GM12801 (cell line): Measurements from ENCODE around the gene MPV17.
A peak's percentile ranks its signal among the peaks of the same experiment; 100 is the strongest.

Experiments
- TF ChIP-seq, protein P1 (sequence below): IDR thresholded peaks from one replicate; pipeline ENCODE4 v1.5.1; 2011; ENCODE audit warnings: control low read depth; ENCODE audit not compliant: insufficient read length; ENCODE audit errors: extremely low read depth

Gene MPV17

DNA sequence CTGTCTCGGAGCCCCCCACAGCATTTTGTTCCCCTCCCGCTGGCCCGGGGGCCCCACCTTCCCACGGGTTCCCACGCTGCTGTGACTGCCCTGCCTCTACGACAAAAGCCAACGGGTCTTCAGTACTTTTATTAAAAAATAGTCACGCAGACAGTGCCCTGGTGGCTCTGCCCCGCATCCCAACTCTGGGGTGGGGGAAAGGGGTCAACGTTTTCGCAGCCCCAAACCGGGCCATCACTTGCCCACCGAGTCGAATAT is 15.7 kb downstream of the MPV17 start:
- TF ChIP-seq, protein P1, sequence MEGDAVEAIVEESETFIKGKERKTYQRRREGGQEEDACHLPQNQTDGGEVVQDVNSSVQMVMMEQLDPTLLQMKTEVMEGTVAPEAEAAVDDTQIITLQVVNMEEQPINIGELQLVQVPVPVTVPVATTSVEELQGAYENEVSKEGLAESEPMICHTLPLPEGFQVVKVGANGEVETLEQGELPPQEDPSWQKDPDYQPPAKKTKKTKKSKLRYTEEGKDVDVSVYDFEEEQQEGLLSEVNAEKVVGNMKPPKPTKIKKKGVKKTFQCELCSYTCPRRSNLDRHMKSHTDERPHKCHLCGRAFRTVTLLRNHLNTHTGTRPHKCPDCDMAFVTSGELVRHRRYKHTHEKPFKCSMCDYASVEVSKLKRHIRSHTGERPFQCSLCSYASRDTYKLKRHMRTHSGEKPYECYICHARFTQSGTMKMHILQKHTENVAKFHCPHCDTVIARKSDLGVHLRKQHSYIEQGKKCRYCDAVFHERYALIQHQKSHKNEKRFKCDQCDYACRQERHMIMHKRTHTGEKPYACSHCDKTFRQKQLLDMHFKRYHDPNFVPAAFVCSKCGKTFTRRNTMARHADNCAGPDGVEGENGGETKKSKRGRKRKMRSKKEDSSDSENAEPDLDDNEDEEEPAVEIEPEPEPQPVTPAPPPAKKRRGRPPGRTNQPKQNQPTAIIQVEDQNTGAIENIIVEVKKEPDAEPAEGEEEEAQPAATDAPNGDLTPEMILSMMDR: no peak

DNA sequence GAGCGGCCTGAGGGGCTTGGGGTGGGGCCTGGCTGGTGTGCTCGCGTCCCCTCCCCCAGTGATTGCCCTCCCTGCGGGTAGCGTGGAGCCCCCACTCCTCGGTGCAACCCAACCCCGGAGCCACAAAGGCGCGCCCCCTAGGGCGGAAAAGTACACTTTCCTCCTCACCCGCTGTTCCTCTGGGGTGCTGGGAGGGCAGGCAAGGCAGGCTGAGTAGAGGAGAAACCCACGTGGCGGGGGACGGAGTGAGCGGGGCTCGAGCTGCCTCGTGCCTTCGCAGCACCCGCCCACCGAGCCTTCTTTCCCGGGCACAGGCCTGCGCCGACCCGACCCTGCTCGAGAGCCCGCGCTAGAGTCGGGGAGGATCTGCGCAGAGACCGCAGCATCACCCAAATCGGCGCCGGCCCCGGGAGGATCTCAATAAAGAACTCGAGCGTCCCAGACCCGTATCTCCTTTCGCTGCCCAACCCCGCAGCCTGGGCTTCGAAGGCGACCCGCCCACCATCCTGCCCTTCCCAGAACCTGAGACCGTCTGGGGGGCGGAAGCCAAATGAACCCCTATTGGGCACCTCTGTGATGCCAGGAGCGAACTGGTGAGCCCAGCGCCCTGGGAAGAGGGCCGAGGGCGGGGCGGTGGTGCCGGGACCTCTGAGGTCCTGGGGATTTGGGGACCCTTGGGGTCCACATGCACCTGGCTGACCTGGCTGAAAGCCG is 16.2 kb downstream of the MPV17 start:
- TF ChIP-seq, protein P1: no peak

DNA sequence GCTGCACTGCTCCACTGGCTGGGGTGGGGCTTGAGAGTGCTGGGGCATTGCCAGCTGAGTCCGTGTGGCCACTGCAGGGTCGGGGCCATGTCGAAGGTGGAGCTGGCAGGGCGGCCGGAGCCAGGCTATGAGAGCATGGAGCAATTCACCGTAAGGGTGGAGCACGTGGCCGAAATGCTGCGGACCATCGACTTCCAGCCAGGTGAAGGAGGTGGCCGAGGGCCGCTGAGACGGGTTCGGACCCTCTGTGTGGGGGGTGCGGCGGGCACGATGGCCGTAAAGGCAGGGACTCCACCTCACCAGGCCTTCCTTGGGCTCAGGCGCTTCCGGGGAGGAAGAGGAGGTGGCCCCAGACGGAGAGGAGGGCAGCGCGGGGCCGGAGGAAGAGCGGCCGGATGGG is 16.8 kb downstream of the MPV17 start:
- TF ChIP-seq, protein P1: no peak

DNA sequence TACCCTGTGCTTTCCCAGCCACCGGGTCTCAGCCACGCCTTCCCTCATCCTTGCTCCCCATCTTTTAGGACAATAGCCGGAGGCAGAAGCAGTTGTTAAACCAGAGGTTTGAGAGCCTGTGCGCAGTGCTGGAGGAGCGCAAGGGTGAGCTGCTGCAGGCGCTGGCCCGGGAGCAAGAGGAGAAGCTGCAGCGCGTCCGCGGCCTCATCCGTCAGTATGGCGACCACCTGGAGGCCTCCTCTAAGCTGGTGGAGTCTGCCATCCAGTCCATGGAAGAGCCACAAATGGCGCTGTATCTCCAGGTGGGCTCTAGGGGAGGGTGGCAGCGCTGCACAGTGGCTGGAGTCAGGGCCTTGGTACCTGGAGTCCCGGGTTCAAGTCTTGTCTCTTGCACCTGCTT is 17.4 kb downstream of the MPV17 start:
- TF ChIP-seq, protein P1: no peak

DNA sequence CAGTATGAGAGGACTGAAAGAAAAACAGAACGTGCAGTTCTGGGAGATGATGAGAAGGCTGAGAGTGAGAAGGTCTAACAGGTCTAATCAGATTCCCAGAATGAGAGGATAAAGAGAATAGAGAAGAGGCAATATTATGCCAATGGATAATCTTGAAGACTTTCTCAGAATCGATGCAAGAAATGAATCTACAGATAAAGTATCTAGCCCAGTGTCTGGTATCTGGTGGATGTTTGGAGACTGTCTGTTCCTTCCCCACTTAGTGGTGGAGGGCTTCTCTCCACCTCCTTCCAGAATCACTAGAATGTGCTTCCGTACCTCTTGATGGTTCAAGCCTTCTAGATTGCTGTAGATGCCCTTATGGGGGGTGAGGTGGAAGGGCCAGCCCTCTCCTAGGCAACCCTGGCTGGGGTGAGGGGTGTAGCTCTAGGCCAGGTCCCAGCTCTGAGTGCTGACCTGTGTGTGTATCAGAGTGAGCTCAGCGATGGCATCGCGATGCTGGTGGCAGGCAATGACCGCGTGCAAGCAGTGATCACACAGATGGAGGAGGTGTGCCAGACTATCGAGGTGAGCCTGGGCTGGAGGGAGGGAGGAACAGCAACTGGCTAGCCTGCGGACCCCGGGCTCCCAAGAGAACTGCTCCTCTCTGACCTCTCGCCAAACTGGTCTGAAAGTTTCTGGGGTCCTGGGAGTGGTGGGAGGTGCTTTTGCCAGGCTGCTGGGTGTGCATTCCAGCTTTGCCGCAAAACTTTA is 18.2 kb downstream of the MPV17 start:
- TF ChIP-seq, protein P1: no peak

DNA sequence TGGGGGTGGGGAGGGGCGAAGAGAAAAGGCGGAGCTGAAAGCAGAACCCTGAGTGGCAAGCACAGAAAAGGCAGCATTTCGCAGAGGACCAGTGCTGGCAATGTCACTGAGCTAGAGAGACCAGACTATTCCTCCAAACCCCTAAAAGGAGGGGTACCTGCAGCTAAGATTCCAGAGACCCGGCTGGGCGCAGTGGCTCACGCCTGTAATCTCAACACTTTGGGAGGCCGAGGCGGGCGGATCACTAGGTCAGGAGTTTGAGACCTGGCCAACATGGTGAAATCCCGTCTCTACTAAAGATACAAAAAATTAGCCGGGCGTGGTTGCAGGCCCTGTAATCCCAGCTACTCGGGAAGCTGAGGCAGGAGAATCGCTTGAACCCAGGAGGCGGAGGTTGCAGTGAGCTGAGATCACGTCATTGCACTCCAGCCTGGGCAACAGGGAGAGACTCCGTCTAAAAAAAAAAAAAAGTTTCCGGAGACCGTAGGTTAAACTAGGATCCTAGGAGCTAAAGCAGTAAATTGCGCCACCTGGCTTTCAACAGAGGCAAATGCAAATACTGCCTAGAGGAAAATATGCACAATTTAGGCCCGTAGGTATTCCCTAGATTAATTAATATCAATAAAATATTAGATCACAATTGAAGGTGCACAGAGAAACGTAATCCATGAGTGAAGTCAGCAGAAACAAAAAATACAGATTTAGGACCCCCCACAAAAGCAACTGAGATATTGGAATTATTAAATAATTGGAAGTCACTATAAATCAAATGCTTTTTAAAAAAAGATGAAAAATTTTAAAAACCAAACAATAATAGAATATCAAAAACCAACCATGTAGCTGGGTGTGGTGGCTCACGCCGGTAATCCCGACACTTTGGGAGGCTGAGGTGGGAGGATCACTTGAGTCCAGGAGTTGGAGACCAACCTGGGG is 19.5 kb downstream of the MPV17 start:
- TF ChIP-seq, protein P1: peak; percentile 48

DNA sequence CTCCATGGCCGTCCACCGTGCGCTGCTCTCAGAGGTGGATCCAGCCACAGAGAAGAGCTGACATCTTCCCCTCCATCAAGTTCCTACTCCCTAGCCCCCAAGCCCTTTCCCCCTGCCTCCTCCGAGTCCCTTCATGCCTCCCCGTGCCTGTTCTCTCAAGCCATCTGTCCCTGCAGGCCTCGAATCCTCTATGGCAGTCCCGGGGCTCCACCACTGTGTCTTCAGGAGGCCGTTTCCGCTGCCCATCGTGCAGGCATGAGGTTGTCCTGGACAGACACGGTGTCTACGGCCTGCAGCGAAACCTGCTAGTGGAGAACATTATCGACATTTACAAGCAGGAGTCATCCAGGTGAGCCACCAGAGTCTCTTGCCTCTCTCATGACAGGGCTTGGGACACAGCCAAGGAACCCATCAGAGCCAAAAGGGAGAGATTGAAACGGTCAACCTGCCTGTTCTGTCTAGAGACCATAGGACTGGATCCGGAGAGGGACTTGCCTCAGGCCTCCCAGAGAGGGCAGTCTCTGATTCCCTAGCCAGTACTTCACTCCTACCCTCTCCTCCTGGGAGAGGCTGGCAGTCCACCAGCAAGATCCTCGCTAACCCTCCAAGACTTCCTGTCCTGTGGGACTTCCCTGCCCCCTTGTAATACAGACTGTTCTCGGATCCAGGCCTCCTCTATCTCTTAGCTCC is 24.4 kb downstream of the MPV17 start:
- TF ChIP-seq, protein P1: no peak
